ENCODE results near the gene FSIP1. TPM values are rescaled to one million over a fixed set of nuclear protein-coding genes. Genes with fewer than 3 reads are reported as not detected.

The FSIP1 gene
- total RNA-seq, 1 donor from 2014 or later = 0.96 TPM

DNA sequence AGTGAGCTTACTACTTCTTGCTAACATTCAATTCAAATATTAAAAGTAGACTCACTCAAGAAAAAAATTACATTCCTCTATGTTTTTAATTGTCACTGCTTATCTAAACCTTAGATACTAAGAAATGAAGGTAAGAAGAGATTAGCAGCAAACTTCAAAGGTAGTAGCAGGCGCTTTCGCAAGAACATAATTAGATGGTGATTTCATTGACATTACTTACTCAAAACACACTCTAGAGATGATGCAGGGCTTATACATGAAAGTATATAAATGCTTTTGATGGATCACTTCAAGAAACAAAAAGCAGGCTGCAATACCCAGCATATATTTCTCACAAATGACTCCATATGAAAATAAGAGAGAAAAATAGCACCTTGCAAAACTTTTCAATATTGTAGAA is 86.8 kb downstream of the FSIP1 start:
- no peak for DNase-seq
- TF ChIP-seq, protein P1, sequence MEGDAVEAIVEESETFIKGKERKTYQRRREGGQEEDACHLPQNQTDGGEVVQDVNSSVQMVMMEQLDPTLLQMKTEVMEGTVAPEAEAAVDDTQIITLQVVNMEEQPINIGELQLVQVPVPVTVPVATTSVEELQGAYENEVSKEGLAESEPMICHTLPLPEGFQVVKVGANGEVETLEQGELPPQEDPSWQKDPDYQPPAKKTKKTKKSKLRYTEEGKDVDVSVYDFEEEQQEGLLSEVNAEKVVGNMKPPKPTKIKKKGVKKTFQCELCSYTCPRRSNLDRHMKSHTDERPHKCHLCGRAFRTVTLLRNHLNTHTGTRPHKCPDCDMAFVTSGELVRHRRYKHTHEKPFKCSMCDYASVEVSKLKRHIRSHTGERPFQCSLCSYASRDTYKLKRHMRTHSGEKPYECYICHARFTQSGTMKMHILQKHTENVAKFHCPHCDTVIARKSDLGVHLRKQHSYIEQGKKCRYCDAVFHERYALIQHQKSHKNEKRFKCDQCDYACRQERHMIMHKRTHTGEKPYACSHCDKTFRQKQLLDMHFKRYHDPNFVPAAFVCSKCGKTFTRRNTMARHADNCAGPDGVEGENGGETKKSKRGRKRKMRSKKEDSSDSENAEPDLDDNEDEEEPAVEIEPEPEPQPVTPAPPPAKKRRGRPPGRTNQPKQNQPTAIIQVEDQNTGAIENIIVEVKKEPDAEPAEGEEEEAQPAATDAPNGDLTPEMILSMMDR (IDR thresholded peaks at IDR 0.05) = no peak
- Histone ChIP-seq H3K27me3 (no peaks in the 10 kb centered on the region), H3K4me3 (no peak overlapping the region), H3K9me3 (no peaks in the 10 kb centered on the region), H3K27ac (no peak overlapping the region), H3K36me3 (no peaks in the 10 kb centered on the region), H3K4me1 (no peaks in the 10 kb centered on the region)
- intact Hi-C loops (cut with DNase I) = no loop called here
- no peak for ATAC-seq

DNA sequence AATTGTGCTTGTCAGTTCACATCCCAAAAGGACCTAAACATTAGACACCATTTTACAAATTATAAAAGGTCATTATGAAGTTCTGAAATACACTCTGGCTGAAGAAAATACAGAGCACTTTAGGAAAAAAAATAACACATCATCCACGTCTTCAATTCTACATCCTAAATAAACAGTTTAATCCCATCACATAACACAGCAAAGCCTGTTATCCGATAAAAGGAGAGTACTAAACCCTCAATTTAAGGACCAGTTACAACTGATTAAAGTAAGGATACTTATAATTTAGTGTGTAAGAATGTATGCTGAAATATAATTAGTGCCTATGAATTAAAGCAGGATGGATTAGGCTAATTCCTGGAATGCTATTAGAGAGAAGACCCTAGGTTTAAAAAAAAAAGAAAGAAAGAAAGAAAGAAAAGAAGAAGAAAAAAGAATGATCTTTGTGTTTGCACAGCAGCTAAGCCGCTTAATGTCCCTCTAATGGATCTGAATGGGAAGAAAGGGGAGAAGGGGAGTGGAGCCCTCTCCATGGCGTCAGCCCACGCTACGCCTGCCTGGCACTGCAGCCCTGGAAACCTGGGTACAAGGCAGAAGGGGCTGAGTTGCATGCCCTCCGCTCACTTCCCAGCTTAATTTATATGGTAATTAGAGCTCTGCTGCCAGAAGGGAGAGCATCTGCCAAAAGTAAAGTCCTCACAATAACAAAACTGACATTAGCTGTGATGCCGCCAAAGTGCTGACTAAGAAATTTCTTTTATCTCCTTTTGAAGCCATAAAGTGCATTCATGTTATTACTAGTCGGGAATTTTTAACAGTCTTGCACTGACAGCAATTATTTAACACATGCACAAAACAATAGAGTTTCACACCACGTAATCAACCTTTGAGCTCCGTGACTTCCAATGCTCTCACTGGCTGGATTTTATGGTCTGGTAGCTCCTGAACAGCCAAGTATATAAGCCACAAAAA is 90.0 kb downstream of the FSIP1 start:
- no peaks in the 10 kb centered on the region for H3K9me3 ChIP-seq
- intact Hi-C loops (cut with DNase I) = no loop called here
- H3K27ac ChIP-seq = no peak overlapping the region
- no peaks in the 10 kb centered on the region for H3K36me3 ChIP-seq
- H3K4me3 ChIP-seq = no peak overlapping the region
- no peaks in the 10 kb centered on the region for H3K4me1 ChIP-seq
- no peaks in the 10 kb centered on the region for H3K27me3 ChIP-seq
- DNase-seq = no peak
- TF ChIP-seq, protein P1 (IDR thresholded peaks at IDR 0.05) = no peak
- ATAC-seq = no peak

DNA sequence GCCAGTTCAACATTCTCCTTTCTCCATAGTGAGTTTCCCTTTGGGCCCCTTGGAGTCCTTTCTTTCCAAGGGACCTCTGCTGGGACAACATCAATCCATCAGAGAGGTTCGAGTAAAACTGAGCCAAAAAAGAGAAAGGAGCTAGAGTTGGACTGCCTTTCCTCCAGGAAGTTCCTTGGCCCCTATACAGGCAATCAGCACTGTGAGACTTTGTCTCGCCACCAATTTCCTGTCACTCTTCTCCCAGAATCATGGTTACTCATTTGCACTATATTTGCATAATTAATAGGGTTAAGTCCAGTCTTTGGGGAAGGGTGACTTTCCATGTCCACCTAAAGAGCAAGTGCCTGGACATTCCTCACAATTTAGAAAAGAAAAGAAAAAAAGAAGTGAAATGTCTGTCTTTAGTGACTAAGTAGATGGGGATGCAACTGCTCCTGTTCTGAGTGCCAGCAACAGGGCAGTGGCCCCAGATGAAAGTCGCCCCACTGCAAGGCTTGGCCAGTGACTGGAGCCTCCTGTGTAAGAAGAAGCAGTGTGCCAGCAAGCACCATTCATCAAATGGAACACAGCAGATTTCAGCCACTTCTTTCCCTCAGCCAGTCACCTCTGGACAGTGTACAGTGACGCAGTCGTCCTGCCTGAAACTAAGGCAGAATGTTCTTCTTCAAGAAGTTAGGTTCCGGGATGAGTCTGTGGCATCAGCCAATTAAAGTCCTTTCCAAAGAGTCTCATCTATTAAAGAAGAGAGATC is 91.6 kb downstream of the FSIP1 start:
- H3K4me1 ChIP-seq = no peaks in the 10 kb centered on the region
- ATAC-seq = no peak
- TF ChIP-seq, protein P1 (IDR thresholded peaks at IDR 0.05) = no peak
- no peaks in the 10 kb centered on the region for H3K27me3 ChIP-seq
- intact Hi-C loops (cut with DNase I) = no loop called here
- H3K36me3 ChIP-seq = no peaks in the 10 kb centered on the region
- no peak for DNase-seq
- no peaks in the 10 kb centered on the region for H3K9me3 ChIP-seq
- no peak overlapping the region for H3K27ac ChIP-seq
- H3K4me3 ChIP-seq = no peak overlapping the region

DNA sequence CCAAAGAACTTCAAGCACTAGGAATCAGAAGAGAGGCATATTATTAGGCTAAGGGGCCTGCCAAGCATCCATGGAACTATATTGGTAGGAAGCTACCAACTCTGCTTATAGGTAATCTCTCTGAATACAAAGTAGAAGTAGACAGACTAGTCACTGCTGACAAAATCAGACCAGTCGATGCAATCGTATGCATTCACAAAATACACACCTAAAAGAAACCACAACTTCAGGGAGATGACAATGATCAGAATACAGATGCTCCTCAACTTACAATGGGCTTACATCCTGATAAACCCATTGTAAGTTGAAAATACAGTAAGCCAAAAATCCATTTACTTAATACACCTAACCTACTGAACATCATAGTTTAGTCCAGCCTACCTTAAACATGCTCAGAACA is 94.7 kb downstream of the FSIP1 start:
- Histone ChIP-seq H3K4me3 (no peak overlapping the region), H3K27me3 (no peaks in the 10 kb centered on the region), H3K9me3 (no peaks in the 10 kb centered on the region), H3K27ac (no peak overlapping the region), H3K4me1 (no peaks in the 10 kb centered on the region), H3K36me3 (no peaks in the 10 kb centered on the region)
- no peak for DNase-seq
- no peak for ATAC-seq
- intact Hi-C loops (cut with DNase I) = loop anchor here (5.0 kb wide), 1 partner anchor 69 kb away; no protein-coding TSS in a partner anchor
- TF ChIP-seq, protein P1 (IDR thresholded peaks at IDR 0.05) = no peak

DNA sequence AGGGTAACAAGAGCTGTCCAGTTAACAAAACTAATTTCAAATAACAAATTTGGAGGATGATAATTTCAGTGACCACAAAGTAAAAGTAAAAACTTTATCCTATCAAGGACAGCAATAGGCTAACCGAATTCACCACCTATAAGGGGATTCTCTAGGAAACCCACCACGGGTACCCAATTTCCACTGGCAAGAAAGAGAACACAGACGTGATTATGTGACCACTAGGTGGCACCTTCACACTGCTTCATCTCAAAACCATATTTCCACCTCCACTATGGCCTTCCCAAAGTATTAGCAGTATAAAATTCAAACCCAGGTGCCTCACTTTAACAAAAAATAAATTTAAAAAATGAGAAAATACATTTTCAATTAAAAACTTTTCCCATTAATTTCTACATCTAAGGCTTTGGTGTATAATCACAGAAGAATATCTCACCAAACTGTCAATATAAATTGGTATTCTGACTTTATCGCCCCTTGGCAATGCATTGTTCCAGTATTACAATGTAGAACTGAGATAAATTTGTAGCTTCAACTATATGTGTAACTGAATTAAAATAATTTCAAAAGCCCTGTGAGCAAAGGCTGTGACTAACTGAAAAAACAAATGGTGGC is 96.5 kb downstream of the FSIP1 start:
- intact Hi-C loops (cut with DNase I) = loop anchor here (5.0 kb wide), 1 partner anchor 71 kb away; no protein-coding TSS in a partner anchor
- ATAC-seq (peak; percentile 80), DNase-seq (no peak)
- H3K27me3 ChIP-seq = no peaks in the 10 kb centered on the region
- no peaks in the 10 kb centered on the region for H3K4me1 ChIP-seq
- no peak overlapping the region for H3K27ac ChIP-seq
- no peak overlapping the region for H3K4me3 ChIP-seq
- no peaks in the 10 kb centered on the region for H3K36me3 ChIP-seq
- H3K9me3 ChIP-seq = no peaks in the 10 kb centered on the region
- TF ChIP-seq, protein P1 (IDR thresholded peaks at IDR 0.05) = peak; percentile 88

Data from upper lobe of right lung (tissue), 1 donor.